ENCODE results near the gene TGFBR1.

DNA sequence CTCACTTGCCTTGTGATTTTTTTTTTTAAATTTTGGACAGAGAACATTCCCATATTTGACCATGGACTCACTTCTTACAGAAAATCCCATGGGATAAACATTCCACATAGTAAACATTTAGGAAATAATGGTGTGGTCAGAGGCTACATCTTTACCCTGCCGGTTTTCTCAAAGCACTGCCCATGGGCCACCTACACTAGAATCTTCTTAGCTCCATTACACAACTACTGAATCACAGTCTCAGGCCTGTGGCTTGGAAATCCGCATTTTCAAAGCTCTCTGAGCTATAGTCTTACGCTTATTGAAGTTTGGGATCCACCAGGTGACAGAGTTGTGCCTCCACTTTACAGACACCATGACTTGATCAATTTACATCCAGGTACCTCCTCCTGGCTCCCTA is 77.4 kb downstream of the TGFBR1 start:
- no peak for TF ChIP-seq POLR2AphosphoS5 (IDR thresholded peaks at IDR 0.05)
- TF ChIP-seq, protein P1, sequence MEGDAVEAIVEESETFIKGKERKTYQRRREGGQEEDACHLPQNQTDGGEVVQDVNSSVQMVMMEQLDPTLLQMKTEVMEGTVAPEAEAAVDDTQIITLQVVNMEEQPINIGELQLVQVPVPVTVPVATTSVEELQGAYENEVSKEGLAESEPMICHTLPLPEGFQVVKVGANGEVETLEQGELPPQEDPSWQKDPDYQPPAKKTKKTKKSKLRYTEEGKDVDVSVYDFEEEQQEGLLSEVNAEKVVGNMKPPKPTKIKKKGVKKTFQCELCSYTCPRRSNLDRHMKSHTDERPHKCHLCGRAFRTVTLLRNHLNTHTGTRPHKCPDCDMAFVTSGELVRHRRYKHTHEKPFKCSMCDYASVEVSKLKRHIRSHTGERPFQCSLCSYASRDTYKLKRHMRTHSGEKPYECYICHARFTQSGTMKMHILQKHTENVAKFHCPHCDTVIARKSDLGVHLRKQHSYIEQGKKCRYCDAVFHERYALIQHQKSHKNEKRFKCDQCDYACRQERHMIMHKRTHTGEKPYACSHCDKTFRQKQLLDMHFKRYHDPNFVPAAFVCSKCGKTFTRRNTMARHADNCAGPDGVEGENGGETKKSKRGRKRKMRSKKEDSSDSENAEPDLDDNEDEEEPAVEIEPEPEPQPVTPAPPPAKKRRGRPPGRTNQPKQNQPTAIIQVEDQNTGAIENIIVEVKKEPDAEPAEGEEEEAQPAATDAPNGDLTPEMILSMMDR (IDR thresholded peaks at IDR 0.05 in 8 of 11, conservative IDR thresholded peaks at IDR 0.05 in 3 of 11), result no peak
